Measurements from ENCODE around the gene FGD5.

Gene FGD5

DNA sequence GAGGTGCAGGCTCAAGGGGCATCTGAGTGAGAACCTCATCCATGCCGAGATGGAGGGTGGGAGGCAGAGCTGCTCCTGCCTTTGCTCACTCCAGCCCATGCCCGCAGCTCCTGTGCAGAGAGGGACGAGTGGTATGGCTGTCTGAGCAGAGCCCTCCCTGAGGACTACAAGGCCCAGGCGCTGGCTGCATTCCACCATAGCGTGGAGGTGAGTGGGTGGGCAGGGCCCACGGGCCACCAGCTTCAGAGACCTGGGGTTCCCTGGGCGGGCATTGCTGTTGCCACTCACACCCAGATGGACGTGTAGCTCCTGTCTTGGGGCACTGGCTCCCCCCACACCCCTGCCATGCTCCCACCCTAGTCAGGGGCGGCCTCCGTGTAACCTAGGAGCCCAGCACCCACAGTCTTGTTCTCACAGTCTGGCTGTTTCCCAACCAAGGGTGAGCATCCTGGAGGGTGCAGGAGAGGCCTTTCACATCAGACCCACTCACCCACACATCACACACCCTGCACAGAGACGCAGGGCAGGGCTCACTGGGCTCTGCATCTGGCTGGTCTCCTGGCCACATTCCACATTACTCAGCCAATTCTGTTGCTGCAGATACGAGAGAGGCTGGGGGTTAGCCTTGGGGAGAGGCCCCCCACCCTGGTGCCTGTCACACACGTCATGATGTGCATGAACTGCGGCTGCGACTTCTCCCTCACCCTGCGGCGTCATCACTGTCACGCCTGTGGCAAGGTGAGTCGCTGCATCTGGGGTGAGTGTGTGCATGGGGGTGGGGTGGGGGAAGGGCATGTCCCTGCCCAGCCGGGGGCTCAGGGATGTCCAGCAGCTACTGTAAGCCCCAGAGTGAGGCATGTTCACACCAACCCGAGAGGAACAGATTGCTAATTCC lies 103.3 kb downstream of the FGD5 start:
- TF ChIP-seq CTCF (IDR thresholded peaks at IDR 0.05; ENCODE audit: low read depth, low read length) (no peak), POLR2A (IDR thresholded peaks at IDR 0.05; ENCODE audit: extremely low read depth, insufficient read length) (no peak), MYC (IDR thresholded peaks at IDR 0.05; ENCODE audit: low read depth, low read length) (no peak)
- TF ChIP-seq, protein P1, sequence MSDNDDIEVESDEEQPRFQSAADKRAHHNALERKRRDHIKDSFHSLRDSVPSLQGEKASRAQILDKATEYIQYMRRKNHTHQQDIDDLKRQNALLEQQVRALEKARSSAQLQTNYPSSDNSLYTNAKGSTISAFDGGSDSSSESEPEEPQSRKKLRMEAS (IDR thresholded peaks at IDR 0.05; ENCODE audit: low read depth, low read length): no peak
- H3K4me3 ChIP-seq (ENCODE audit: low read depth, low read length): no peak overlapping the region
- no peak for DNase-seq (ENCODE audit: low read depth)

DNA sequence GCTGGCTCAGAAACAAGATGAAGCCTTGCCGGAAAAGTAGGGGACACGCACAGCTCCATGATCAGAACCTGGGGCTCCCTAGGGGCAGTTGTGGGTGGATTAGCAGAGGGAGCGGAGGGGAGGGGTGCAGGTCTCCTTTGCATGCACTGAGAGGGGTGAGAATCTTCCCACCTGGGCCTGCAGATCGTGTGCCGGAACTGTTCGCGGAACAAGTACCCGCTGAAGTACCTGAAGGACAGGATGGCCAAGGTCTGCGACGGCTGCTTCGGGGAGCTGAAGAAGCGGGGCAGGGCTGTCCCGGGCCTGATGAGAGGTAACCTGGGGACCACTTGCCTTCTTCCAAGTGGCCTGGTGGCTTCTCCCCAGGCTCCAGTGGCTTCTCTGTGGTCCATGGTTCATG lies 104.1 kb downstream of the FGD5 start:
- no peak for DNase-seq (ENCODE audit: low read depth)
- no peak overlapping the region for H3K4me3 ChIP-seq (ENCODE audit: low read depth, low read length)
- TF ChIP-seq POLR2A (IDR thresholded peaks at IDR 0.05; ENCODE audit: extremely low read depth, insufficient read length) (no peak), MYC (IDR thresholded peaks at IDR 0.05; ENCODE audit: low read depth, low read length) (no peak), CTCF (IDR thresholded peaks at IDR 0.05; ENCODE audit: low read depth, low read length) (no peak)
- TF ChIP-seq, protein P1 (IDR thresholded peaks at IDR 0.05; ENCODE audit: low read depth, low read length): no peak

DNA sequence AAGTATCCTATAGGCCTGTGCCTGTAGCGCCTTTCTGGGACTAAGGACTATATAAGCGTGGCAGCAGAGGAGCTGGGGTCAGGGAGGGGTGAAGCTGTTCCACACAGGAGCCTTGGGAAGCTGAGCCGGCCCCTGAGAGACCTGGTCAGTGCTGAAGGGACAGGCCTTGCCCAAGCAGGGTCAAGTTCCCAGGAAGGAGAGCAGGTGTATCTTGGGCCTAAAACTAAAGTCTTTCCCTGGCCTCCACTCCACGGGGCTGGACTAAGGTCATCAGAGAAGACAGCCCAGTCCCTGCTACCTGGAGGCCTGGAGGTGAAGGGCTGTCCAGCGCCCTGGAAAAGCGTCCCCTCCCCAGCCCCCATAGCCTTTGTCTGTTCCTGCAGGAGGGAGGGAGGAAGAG lies 104.7 kb downstream of the FGD5 start:
- TF ChIP-seq, protein P1 (IDR thresholded peaks at IDR 0.05; ENCODE audit: low read depth, low read length): no peak
- no peak for TF ChIP-seq POLR2A (IDR thresholded peaks at IDR 0.05; ENCODE audit: extremely low read depth, insufficient read length)
- no peak for TF ChIP-seq MYC (IDR thresholded peaks at IDR 0.05; ENCODE audit: low read depth, low read length)
- TF ChIP-seq CTCF (IDR thresholded peaks at IDR 0.05; ENCODE audit: low read depth, low read length): no peak

DNA sequence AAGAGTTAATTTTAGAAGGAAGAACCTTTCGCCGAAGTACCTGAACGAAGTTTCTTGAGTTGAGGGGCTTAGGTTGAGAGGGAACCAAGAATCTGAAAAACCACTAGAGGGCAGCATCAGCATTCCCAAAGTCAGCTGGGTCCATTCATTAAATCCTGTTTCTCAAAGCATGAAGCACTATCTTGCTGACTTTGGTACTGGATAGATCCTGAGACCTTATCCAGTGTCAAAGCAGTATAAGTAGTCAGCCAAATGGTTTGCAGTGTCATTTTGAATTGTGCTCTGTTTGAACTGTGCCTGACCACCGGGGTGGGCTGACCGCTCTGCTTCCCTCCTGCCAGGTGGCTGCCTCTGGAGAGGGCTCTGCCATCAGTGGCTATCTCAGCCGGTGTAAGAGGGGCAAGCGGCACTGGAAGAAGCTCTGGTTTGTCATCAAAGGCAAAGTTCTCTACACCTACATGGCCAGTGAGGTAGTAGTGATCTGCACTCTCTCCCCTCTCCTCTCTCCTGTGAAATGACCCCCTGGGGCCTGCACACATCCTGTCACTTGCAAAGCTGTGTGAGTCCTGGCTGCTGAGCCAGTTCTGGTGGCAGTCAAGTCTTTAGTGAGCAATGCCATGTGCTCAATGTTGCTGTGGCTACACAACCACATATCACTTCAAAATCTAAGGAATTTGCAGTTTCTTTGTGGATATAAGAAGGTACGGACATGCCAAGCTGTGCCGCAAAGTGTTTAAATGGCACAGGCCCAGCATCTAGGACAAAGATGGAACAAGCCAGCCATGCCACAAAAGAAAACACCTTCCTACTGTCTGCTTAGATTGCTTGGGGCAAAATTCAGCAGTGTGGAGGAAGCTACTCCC lies 107.2 kb downstream of the FGD5 start:
- peak; percentile 73 for DNase-seq (ENCODE audit: low read depth)
- H3K4me3 ChIP-seq (ENCODE audit: low read depth, low read length): no peak overlapping the region

More for the DNA sequence above, 104.7 kb downstream of the FGD5 start:
- H3K4me3 ChIP-seq (ENCODE audit: low read depth, low read length): no peak overlapping the region
- DNase-seq (ENCODE audit: low read depth): no peak

More for the DNA sequence above, 107.2 kb downstream of the FGD5 start:
- TF ChIP-seq CTCF (IDR thresholded peaks at IDR 0.05; ENCODE audit: low read depth, low read length): peak; percentile 56
- TF ChIP-seq, protein P1 (IDR thresholded peaks at IDR 0.05; ENCODE audit: low read depth, low read length): 0 out of 2 replicates have a peak, but pooled peaks have one; percentile 16
- peak; percentile 14; the same call in 1 of the 2 replicates for TF ChIP-seq MYC (IDR thresholded peaks at IDR 0.05; ENCODE audit: low read depth, low read length)
- no peak for TF ChIP-seq POLR2A (IDR thresholded peaks at IDR 0.05; ENCODE audit: extremely low read depth, insufficient read length)
